ENCODE measurements around the gene CLRN3.

- TF ChIP-seq, protein P1, sequence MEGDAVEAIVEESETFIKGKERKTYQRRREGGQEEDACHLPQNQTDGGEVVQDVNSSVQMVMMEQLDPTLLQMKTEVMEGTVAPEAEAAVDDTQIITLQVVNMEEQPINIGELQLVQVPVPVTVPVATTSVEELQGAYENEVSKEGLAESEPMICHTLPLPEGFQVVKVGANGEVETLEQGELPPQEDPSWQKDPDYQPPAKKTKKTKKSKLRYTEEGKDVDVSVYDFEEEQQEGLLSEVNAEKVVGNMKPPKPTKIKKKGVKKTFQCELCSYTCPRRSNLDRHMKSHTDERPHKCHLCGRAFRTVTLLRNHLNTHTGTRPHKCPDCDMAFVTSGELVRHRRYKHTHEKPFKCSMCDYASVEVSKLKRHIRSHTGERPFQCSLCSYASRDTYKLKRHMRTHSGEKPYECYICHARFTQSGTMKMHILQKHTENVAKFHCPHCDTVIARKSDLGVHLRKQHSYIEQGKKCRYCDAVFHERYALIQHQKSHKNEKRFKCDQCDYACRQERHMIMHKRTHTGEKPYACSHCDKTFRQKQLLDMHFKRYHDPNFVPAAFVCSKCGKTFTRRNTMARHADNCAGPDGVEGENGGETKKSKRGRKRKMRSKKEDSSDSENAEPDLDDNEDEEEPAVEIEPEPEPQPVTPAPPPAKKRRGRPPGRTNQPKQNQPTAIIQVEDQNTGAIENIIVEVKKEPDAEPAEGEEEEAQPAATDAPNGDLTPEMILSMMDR (IDR thresholded peaks at IDR 0.05): no peak
- no peak for TF ChIP-seq POLR2A (IDR thresholded peaks at IDR 0.05)
Observed at GRCh38 chr10:127905001-127905847, 12.5 kb upstream of the CLRN3 start.
